HG03095 (cell line): ENCODE data around the gene TIMM13.
"Not testable (repeated sequence)": the region's sequence is repeated elsewhere in the genome, so short reads cannot be mapped to it uniquely, and the experiment has no call there.

Experiments
- ATAC-seq: cut with Tn5 transposase; IDR thresholded peaks from one replicate; pipeline ENCODE4 v1.9.1; 2021; ENCODE audit warnings: moderate library complexity; ENCODE audit not compliant: unreplicated experiment

Gene TIMM13

GRCh38 chr19:2427429-2428320, at the start of gene TIMM13:
Gene TIMM13 (minus strand): TSS chr19:2427586. CDS start chr19:2427533, 53 bp downstream.
- peak; percentile 62 for ATAC-seq

- ATAC-seq, result peak; percentile 1
Measured at GRCh38 chr19:2476451-2477140, 49.2 kb upstream of the TIMM13 start.

GRCh38 chr19:2475702-2476450, 48.5 kb upstream of the TIMM13 start, which contains the start of gene GADD45B:
Gene GADD45B (plus strand): TSS chr19:2476127. CDS start chr19:2476359, 232 bp downstream.
- peak; percentile 36 for ATAC-seq

- no peak for ATAC-seq
Measured at GRCh38 chr19:2475018-2475701, 47.8 kb upstream of the TIMM13 start.

GRCh38 chr19:2474232-2475017, 47.0 kb upstream of the TIMM13 start:
- no peak for ATAC-seq

GRCh38 chr19:2469915-2470200, 42.5 kb upstream of the TIMM13 start:
- ATAC-seq, result not testable (repeated sequence)

GRCh38 chr19:2469102-2469914, 41.9 kb upstream of the TIMM13 start:
- no peak for ATAC-seq

GRCh38 chr19:2468596-2468995, 41.2 kb upstream of the TIMM13 start:
- ATAC-seq, result no peak

- no peak for ATAC-seq
Measured at GRCh38 chr19:2464389-2464788, 37.0 kb upstream of the TIMM13 start.

- ATAC-seq, result not testable (repeated sequence)
Measured at GRCh38 chr19:2463694-2464093, 36.3 kb upstream of the TIMM13 start.

- ATAC-seq, result no peak
Measured at GRCh38 chr19:2462635-2463421, 35.4 kb upstream of the TIMM13 start.

GRCh38 chr19:2461751-2462634, 34.6 kb upstream of the TIMM13 start:
- no peak for ATAC-seq

- ATAC-seq, result no peak
Measured at GRCh38 chr19:2460245-2460644, 32.9 kb upstream of the TIMM13 start.

GRCh38 chr19:2458776-2459175, 31.4 kb upstream of the TIMM13 start:
- not testable (repeated sequence) for ATAC-seq

- ATAC-seq, result no peak
Measured at GRCh38 chr19:2458054-2458453, 30.7 kb upstream of the TIMM13 start.

GRCh38 chr19:2457394-2458037, 30.1 kb upstream of the TIMM13 start:
- ATAC-seq, result no peak
